Measurements from ENCODE around the gene CHCHD3.
"Not testable (repeated sequence)": the region's sequence is repeated elsewhere in the genome, so short reads cannot be mapped to it uniquely, and the experiment has no call there.

The CHCHD3 gene

DNA sequence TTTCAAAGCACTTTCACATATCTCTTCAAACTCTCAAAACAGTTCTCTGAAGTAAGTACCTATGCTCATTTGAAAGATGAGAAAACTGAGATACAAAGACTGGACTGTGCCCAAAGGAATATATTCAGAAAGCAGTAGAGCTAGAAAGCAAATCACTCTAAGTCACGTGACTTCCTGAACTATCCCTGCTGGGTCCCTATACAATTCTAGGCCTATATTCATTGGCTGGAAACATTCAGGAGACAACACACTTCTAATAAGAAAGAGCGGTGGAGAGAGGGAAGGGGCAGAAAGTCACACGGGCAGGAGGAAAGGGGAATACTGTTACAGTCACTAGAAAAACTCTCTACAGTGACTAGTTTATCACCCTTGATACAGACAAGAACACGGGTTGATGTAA is 140.0 kb downstream of the CHCHD3 start:
- Histone ChIP-seq H3K4me1 (ENCODE audit: control insufficient read depth, insufficient read depth, low read length) (no peaks in the 10 kb centered on the region), H3K27ac (ENCODE audit: low read length) (no peak overlapping the region), H3K27me3 (ENCODE audit: control insufficient read depth, insufficient read depth, low read length) (no peaks in the 10 kb centered on the region), H3K4me3 (ENCODE audit: low read length) (no peak overlapping the region), H3K36me3 (ENCODE audit: control insufficient read depth, insufficient read depth, low read length) (no peaks in the 10 kb centered on the region), H3K9me3 (ENCODE audit: control insufficient read depth, insufficient read depth, low read length) (no peaks in the 10 kb centered on the region)
- WGBS (ENCODE audit: insufficient coverage, insufficient read length): no CpG with 5 or more reads among the region's 4 CpGs
- DNase-seq (ENCODE audit: low read depth, low spot score): no peak

DNA sequence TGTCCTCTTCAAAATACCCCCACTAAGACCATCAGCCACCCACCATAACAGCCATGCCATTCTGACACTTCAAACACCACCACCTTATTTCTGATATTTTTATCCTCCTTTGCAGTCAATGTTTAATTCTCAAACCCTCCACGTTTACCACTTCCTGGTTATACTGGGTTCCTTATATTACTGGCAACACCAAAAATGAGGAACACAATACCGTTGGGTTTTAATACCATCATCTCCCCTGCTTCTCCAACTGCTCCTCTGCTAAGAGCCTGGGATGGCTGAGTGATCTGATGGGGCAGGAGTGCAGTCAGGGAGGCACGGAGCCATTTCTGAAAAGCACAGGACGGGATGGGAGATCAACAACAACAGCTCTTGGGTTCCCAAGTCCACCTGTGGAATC is 140.5 kb downstream of the CHCHD3 start:
- H3K4me1 ChIP-seq (ENCODE audit: control insufficient read depth, insufficient read depth, low read length): no peaks in the 10 kb centered on the region
- no peak for DNase-seq (ENCODE audit: low read depth, low spot score)
- H3K9me3 ChIP-seq (ENCODE audit: control insufficient read depth, insufficient read depth, low read length): no peaks in the 10 kb centered on the region
- H3K4me3 ChIP-seq (ENCODE audit: low read length): no peak overlapping the region
- H3K27ac ChIP-seq (ENCODE audit: low read length): no peak overlapping the region
- WGBS (ENCODE audit: insufficient coverage, insufficient read length): no CpG with 5 or more reads among the region's 4 CpGs
- H3K36me3 ChIP-seq (ENCODE audit: control insufficient read depth, insufficient read depth, low read length): no peaks in the 10 kb centered on the region
- no peaks in the 10 kb centered on the region for H3K27me3 ChIP-seq (ENCODE audit: control insufficient read depth, insufficient read depth, low read length)

DNA sequence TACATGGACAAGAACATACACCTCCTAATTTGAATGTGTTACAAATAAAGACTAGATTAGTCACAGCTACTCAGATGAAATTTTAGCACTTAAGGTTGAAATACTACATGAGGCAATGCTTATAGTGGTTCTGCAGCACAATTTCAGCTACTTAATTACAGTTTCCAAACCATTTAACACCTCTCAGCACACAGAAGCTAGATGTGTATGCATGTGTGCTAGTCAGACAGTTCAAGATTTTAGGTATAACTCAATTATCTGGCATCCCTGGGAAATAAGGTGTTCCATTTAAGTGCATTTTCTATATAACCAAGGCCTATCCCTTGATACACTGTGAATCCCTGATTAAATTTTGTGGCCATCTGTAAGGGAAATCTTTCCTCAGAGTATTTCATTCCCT is 141.8 kb downstream of the CHCHD3 start:
- no peak overlapping the region for H3K27ac ChIP-seq (ENCODE audit: low read length)
- no peak for DNase-seq (ENCODE audit: low read depth, low spot score)

DNA sequence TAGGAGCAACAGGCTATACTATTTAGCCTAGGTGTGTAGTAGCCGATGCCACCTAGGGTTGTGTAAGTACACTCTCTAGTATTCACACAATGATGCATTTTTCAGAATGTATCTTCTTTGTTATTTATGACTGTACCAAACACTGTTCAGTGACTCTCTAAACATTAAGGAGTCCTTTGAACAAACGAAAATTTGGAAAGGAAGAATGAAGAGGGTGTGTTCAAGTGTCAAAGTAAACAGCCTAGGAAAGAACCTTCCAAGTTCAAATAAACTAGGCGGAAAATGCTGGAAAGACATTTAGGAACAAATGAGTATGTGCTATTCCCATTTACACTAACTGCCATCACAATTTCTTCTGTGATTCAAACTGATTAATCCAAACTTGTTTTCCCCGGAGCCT is 142.4 kb downstream of the CHCHD3 start:
- WGBS (ENCODE audit: insufficient coverage, insufficient read length): no CpG with 5 or more reads among the region's 4 CpGs
- Histone ChIP-seq H3K36me3 (ENCODE audit: control insufficient read depth, insufficient read depth, low read length) (no peaks in the 10 kb centered on the region), H3K4me3 (ENCODE audit: low read length) (no peak overlapping the region), H3K27me3 (ENCODE audit: control insufficient read depth, insufficient read depth, low read length) (no peaks in the 10 kb centered on the region), H3K4me1 (ENCODE audit: control insufficient read depth, insufficient read depth, low read length) (no peaks in the 10 kb centered on the region), H3K9me3 (ENCODE audit: control insufficient read depth, insufficient read depth, low read length) (no peaks in the 10 kb centered on the region), H3K27ac (ENCODE audit: low read length) (no peak overlapping the region)
- DNase-seq (ENCODE audit: low read depth, low spot score): no peak

More for the DNA sequence above, 141.8 kb downstream of the CHCHD3 start:
- no peaks in the 10 kb centered on the region for H3K36me3 ChIP-seq (ENCODE audit: control insufficient read depth, insufficient read depth, low read length)
- H3K27me3 ChIP-seq (ENCODE audit: control insufficient read depth, insufficient read depth, low read length): no peaks in the 10 kb centered on the region
- H3K9me3 ChIP-seq (ENCODE audit: control insufficient read depth, insufficient read depth, low read length): no peaks in the 10 kb centered on the region
- no peaks in the 10 kb centered on the region for H3K4me1 ChIP-seq (ENCODE audit: control insufficient read depth, insufficient read depth, low read length)
- no peak overlapping the region for H3K4me3 ChIP-seq (ENCODE audit: low read length)

DNA sequence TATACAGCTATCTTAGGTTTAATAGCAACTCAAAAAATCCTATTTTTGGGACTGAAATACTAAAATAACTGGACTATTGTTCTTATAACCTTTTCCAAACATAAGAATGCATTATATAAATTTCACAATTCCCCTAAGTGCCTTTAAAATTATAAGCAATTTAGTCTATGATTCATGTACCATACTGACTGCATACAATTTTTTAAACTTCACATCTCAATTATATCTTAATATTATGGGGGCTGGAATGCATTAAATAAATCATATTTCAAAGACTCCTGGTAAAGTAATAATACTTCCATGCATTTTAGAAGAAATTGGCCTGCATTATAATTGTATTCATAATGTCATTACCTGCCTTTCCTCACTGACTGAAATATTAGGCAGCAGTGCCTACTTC is 144.6 kb downstream of the CHCHD3 start:
- no peaks in the 10 kb centered on the region for H3K9me3 ChIP-seq (ENCODE audit: control insufficient read depth, insufficient read depth, low read length)
- H3K27me3 ChIP-seq (ENCODE audit: control insufficient read depth, insufficient read depth, low read length): no peaks in the 10 kb centered on the region
- H3K4me1 ChIP-seq (ENCODE audit: control insufficient read depth, insufficient read depth, low read length): peaks cover under 1% of the 10 kb centered on the region; the same call in 1 of the 2 replicates
- no peak for DNase-seq (ENCODE audit: low read depth, low spot score)
- no peak overlapping the region for H3K4me3 ChIP-seq (ENCODE audit: low read length)
- no peaks in the 10 kb centered on the region for H3K36me3 ChIP-seq (ENCODE audit: control insufficient read depth, insufficient read depth, low read length)
- H3K27ac ChIP-seq (ENCODE audit: low read length): no peak overlapping the region

DNA sequence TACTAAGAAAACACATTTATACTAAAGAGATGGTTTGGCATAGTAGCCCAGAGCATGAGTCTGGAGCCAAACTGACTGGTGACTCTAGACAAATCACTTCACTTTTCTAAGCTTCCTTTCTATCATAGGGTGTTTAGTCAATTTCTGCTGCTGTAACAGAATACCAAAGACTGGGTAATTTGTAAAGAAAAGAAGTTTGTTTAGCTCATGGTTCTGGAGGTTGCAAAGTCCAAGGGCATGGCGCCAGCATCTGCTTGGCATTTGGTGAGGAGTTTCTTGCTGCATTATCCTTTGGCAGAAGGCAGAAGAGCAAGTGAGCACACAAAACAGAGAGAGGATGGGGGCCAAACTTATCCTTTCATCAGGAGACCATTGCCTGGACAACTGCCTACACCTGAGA is 146.3 kb downstream of the CHCHD3 start:
- Histone ChIP-seq H3K27ac (ENCODE audit: low read length) (no peak overlapping the region), H3K9me3 (ENCODE audit: control insufficient read depth, insufficient read depth, low read length) (no peaks in the 10 kb centered on the region), H3K36me3 (ENCODE audit: control insufficient read depth, insufficient read depth, low read length) (no peaks in the 10 kb centered on the region), H3K4me3 (ENCODE audit: low read length) (no peak overlapping the region), H3K4me1 (ENCODE audit: control insufficient read depth, insufficient read depth, low read length) (peaks cover 2% of the 10 kb centered on the region; the same call in 1 of the 2 replicates), H3K27me3 (ENCODE audit: control insufficient read depth, insufficient read depth, low read length) (no peaks in the 10 kb centered on the region)
- no CpG with 5 or more reads among the region's 1 CpG for WGBS (ENCODE audit: insufficient coverage, insufficient read length)
- no peak for DNase-seq (ENCODE audit: low read depth, low spot score)

DNA sequence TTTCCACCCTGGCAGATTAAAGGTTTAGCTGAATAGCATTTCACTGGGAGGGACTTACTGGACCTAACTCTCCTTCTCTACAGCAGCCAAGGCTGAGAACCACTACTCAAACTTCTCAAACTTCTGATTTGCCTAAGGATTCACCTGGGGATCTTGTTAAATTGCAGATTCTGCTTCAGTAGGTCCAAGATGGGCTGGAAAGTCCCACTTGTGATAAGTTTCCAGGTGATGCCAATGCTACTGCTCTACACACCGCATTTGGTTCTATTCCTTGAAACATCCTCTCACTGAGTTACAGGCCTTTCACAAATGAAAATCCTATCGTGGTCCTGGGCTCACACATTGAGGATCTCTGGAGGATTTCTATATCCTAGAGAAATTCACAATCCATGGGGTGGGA is 147.9 kb downstream of the CHCHD3 start:
- Histone ChIP-seq H3K27ac (ENCODE audit: low read length) (no peak overlapping the region), H3K4me1 (ENCODE audit: control insufficient read depth, insufficient read depth, low read length) (peaks cover 2% of the 10 kb centered on the region; the same call in 1 of the 2 replicates), H3K9me3 (ENCODE audit: control insufficient read depth, insufficient read depth, low read length) (no peaks in the 10 kb centered on the region), H3K4me3 (ENCODE audit: low read length) (no peak overlapping the region), H3K27me3 (ENCODE audit: control insufficient read depth, insufficient read depth, low read length) (no peaks in the 10 kb centered on the region), H3K36me3 (ENCODE audit: control insufficient read depth, insufficient read depth, low read length) (no peaks in the 10 kb centered on the region)
- no CpG with 5 or more reads among the region's 2 CpGs for WGBS (ENCODE audit: insufficient coverage, insufficient read length)
- DNase-seq (ENCODE audit: low read depth, low spot score): no peak

DNA sequence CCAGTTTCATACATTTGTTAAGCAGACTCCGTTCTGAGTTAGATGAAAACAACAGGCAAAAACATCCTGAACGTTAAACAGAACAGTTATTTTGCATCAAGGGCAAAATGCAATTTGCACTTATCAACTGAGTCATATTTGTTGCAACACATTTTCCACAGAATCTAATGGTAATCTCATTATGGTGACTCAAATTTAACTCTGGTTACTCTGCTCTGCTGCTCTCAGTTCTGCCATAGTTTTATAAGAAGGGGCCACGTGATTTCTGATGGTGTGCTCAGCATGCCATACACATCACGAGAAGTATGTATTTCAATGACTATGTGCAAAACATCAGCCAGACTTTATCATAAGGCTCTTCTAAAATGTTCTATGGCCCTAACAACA is 148.8 kb downstream of the CHCHD3 start:
- Histone ChIP-seq H3K4me3 (ENCODE audit: low read length) (no peak overlapping the region), H3K36me3 (ENCODE audit: control insufficient read depth, insufficient read depth, low read length) (no peaks in the 10 kb centered on the region), H3K9me3 (ENCODE audit: control insufficient read depth, insufficient read depth, low read length) (no peaks in the 10 kb centered on the region), H3K27ac (ENCODE audit: low read length) (no peak overlapping the region), H3K27me3 (ENCODE audit: control insufficient read depth, insufficient read depth, low read length) (no peaks in the 10 kb centered on the region), H3K4me1 (ENCODE audit: control insufficient read depth, insufficient read depth, low read length) (peaks cover 2% of the 10 kb centered on the region; the same call in 1 of the 2 replicates)
- WGBS (ENCODE audit: insufficient coverage, insufficient read length): no CpG with 5 or more reads among the region's 4 CpGs
- DNase-seq (ENCODE audit: low read depth, low spot score): no peak

DNA sequence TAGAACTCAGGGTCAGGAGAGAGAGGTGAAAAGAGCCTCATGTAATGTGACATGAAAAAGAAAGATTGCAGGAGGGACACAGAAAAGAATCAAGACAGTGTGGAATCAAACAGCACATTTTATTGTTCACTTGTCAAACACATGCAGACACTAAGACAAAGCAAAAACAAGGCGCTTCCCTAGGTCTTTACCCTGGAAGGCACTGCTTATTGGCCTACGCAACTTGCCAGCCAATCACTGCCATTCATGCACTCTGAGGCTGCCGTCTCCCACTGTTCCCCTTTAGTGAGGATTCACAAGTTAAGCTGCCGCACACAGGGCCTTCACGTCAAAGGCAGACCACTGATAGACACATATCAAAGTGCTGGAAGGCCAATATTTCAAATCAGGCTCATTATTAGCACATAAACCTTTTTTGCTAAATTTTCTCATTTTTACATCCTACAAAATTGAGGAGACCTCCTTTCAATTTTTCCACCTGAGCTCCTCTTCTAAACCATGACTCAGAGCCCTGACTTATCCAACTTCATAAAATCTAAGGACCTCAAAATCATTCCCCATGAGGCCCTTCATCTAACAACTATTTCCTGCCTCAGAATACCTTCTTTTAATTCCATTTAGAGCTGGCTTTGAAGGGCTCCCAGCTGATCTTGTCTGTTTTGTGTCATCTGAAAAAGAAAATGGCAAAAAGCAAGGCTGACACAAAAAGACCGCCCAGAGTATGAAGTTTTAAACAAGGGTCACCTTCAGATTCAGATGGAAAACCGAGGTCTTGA is 149.4 kb downstream of the CHCHD3 start:
- H3K9me3 ChIP-seq (ENCODE audit: control insufficient read depth, insufficient read depth, low read length): no peaks in the 10 kb centered on the region
- no peak overlapping the region for H3K4me3 ChIP-seq (ENCODE audit: low read length)
- DNase-seq (ENCODE audit: low read depth, low spot score): no peak
- H3K36me3 ChIP-seq (ENCODE audit: control insufficient read depth, insufficient read depth, low read length): no peaks in the 10 kb centered on the region
- peaks cover 2% of the 10 kb centered on the region; the same call in 1 of the 2 replicates for H3K4me1 ChIP-seq (ENCODE audit: control insufficient read depth, insufficient read depth, low read length)
- no peaks in the 10 kb centered on the region for H3K27me3 ChIP-seq (ENCODE audit: control insufficient read depth, insufficient read depth, low read length)
- no peak overlapping the region for H3K27ac ChIP-seq (ENCODE audit: low read length)
- WGBS (ENCODE audit: insufficient coverage, insufficient read length): no CpG with 5 or more reads among the region's 7 CpGs

DNA sequence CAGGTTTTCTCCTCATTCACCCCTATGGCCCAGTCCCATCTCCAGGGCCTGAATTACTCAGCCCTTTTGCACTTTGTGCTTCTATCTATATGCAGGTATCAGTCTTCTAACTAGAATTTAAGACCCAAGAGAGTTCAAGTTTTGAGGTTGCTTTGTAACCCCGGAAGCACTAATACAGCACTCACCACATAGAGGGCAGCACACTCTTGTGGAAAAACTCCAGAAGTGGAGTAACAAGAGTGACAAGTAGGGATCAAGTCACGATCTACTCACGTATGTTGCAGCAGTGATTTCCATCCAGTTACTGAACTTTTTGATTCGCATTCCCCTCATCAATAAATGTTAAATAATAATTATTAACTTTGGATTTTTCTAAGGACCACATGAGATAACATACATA is 151.0 kb downstream of the CHCHD3 start:
- Histone ChIP-seq H3K36me3 (ENCODE audit: control insufficient read depth, insufficient read depth, low read length) (no peaks in the 10 kb centered on the region; the same call in 1 of the 2 replicates), H3K4me1 (ENCODE audit: control insufficient read depth, insufficient read depth, low read length) (peaks cover 2% of the 10 kb centered on the region; the same call in 1 of the 2 replicates), H3K9me3 (ENCODE audit: control insufficient read depth, insufficient read depth, low read length) (no peaks in the 10 kb centered on the region), H3K27ac (ENCODE audit: low read length) (no peak overlapping the region), H3K4me3 (ENCODE audit: low read length) (no peak overlapping the region), H3K27me3 (ENCODE audit: control insufficient read depth, insufficient read depth, low read length) (no peaks in the 10 kb centered on the region)
- DNase-seq (ENCODE audit: low read depth, low spot score): no peak
- no CpG with 5 or more reads among the region's 4 CpGs for WGBS (ENCODE audit: insufficient coverage, insufficient read length)

DNA sequence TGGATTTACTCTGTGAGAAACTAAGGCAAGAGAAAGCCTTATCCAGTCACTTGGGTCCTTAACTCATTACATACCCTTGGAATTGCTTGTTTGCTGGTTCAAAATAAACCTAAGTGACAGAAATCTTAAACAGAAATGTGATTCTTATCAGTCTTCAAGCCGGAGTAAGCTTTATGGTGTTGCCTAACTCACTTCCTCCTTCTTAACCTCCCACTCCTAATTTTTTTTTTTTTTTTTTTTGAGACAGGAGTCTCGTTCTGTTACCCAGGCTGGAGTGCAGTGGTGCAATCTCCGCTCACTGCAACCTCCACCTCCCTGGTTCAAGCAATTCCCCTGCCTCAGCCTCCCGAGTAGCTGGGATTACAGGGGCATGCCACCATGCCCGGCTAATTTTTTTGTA is 151.9 kb downstream of the CHCHD3 start:
- DNase-seq (ENCODE audit: low read depth, low spot score); H3K36me3 ChIP-seq (ENCODE audit: control insufficient read depth, insufficient read depth, low read length); H3K27me3 ChIP-seq (ENCODE audit: control insufficient read depth, insufficient read depth, low read length); H3K4me3 ChIP-seq (ENCODE audit: low read length); H3K9me3 ChIP-seq (ENCODE audit: control insufficient read depth, insufficient read depth, low read length); H3K27ac ChIP-seq (ENCODE audit: low read length); H3K4me1 ChIP-seq (ENCODE audit: control insufficient read depth, insufficient read depth, low read length): not testable (repeated sequence)
- WGBS (ENCODE audit: insufficient coverage, insufficient read length): no CpG with 5 or more reads among the region's 5 CpGs

Data from iPS DF 6.9 (cell line).